Left ventricle myocardium inferior (tissue), 1 donor: Measurements from ENCODE around the gene PRKCQ. TPM values are rescaled to one million over a fixed set of nuclear protein-coding genes. Genes with fewer than 3 reads are reported as not detected.

Experiments
- DNase-seq: peaks from one replicate; pipeline ENCODE4 v3.0.0-alpha.2; 2020
- H3K27ac ChIP-seq: fragments of 200-600 bp; replicated peaks from 2 replicates; pipeline ENCODE4 v1.8.0; 2021
- H3K27me3 ChIP-seq: fragments of 200-600 bp; 2 replicates; pipeline ENCODE4 v1.8.0; 2021; ENCODE audit warnings: low read depth
- H3K36me3 ChIP-seq: fragments of 200-600 bp; 2 replicates; pipeline ENCODE4 v1.8.0; 2021
- H3K4me1 ChIP-seq: fragments of 200-600 bp; 2 replicates; pipeline ENCODE4 v1.8.0; 2021
- H3K4me3 ChIP-seq: fragments of 200-600 bp; 2 replicates; pipeline ENCODE4 v1.8.0; 2021; ENCODE audit warnings: mild to moderate bottlenecking, moderate library complexity
- H3K9me3 ChIP-seq: fragments of 200-600 bp; replicated peaks from 2 replicates; pipeline ENCODE4 v1.8.0; 2021
- intact Hi-C: fragments of 100-400 bp; cut with micrococcal nuclease; formaldehyde crosslinking; loops from one replicate; pipeline ENCODE4 v1.11.0; 2022
- total RNA-seq: library from RNA; stranded (reverse); fragmentation: NEBNext Ultra II Directional; extraction: Animal tissue kit (Norgen Biotek cat#: 25700); gene quantifications from one replicate; pipeline ENCODE4 v1.2.1, GENCODE V29; 2021
- TF ChIP-seq, protein P1 (sequence below): fragments of 200-600 bp; IDR thresholded peaks from 2 replicates; pipeline ENCODE4 v1.8.0; 2021; ENCODE audit warnings: antibody characterized with exemption, mild to moderate bottlenecking, borderline replicate concordance
- donor health status: DM: no; HTN: yes; CAD: no; lungs with severe emphysema.

PRKCQ gene
- total RNA-seq, 1 donor from 2014 or later: 0.16 TPM

DNA sequence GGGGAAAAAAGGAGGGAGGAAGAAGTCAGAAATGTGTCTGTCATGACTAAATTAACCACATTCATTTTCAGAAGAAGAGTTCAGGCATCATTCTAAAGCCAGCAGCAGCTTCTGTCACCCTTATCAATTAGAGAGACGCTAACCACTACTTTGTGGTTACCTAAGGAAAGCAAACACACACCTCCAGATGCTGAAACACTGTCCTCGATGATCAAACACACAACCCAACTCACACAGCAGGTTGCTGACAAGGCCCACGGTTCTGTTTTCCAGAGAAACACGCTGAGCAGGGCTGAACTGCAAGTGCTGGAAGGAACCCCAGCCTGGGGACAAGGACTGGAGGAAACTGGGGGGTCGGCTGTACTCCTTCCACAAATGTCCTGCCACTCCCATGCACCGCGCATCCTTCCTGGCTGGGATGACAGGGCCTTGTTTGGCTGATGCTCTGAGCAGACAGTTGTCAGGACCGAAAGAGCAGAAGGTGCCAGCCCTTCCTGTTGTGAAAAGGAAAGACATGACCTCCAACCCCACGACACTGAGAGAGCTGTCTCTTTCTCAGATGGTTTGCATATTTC is 36.6 kb downstream of the PRKCQ start:
- TF ChIP-seq, protein P1, sequence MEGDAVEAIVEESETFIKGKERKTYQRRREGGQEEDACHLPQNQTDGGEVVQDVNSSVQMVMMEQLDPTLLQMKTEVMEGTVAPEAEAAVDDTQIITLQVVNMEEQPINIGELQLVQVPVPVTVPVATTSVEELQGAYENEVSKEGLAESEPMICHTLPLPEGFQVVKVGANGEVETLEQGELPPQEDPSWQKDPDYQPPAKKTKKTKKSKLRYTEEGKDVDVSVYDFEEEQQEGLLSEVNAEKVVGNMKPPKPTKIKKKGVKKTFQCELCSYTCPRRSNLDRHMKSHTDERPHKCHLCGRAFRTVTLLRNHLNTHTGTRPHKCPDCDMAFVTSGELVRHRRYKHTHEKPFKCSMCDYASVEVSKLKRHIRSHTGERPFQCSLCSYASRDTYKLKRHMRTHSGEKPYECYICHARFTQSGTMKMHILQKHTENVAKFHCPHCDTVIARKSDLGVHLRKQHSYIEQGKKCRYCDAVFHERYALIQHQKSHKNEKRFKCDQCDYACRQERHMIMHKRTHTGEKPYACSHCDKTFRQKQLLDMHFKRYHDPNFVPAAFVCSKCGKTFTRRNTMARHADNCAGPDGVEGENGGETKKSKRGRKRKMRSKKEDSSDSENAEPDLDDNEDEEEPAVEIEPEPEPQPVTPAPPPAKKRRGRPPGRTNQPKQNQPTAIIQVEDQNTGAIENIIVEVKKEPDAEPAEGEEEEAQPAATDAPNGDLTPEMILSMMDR: no peak
- no peaks in the 10 kb centered on the region for H3K36me3 ChIP-seq
- H3K27me3 ChIP-seq: peaks cover 56% of the 10 kb centered on the region
- DNase-seq: no peak
- no peak overlapping the region for H3K4me3 ChIP-seq
- no peaks in the 10 kb centered on the region for H3K9me3 ChIP-seq
- no peak overlapping the region for H3K27ac ChIP-seq
- intact Hi-C loops: no loop called here
- no peaks in the 10 kb centered on the region for H3K4me1 ChIP-seq

GRCh38 chr10:6542999-6543430 is 37.1 kb downstream of the PRKCQ start:
- no peak overlapping the region for H3K27ac ChIP-seq
- H3K36me3 ChIP-seq: no peaks in the 10 kb centered on the region
- no peaks in the 10 kb centered on the region for H3K4me1 ChIP-seq
- intact Hi-C loops: no loop called here
- peaks cover 62% of the 10 kb centered on the region for H3K27me3 ChIP-seq
- TF ChIP-seq, protein P1: no peak
- no peak overlapping the region for H3K4me3 ChIP-seq
- no peak for DNase-seq
- H3K9me3 ChIP-seq: no peaks in the 10 kb centered on the region

DNA sequence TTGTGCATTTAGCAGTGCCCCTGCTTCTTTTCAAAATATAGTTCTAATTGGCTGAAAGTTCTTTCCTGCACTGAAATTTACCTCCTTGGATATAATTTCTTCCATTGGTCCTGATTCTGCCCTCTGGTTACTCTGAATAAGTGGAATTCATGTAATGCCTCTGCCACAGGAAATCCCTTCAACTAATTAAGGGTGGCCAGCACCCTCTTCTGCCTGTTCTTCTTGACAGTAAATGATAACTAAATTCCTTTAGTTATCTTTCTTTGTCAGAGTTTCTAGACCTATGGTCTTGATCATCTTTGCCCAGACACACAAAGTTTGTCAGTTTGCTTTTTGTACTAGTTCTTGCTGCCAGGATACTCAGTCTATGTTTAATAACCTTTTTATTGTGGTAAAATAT is 40.2 kb downstream of the PRKCQ start:
- Histone ChIP-seq H3K4me1 (no peaks in the 10 kb centered on the region), H3K27ac (no peak overlapping the region), H3K4me3 (no peak overlapping the region), H3K36me3 (no peaks in the 10 kb centered on the region), H3K9me3 (no peaks in the 10 kb centered on the region), H3K27me3 (peaks cover 76% of the 10 kb centered on the region)
- TF ChIP-seq, protein P1: no peak
- DNase-seq: no peak
- intact Hi-C loops: no loop called here

GRCh38 chr10:6537770-6538169 is 42.3 kb downstream of the PRKCQ start:
- H3K27ac ChIP-seq: no peak overlapping the region
- intact Hi-C loops: no loop called here
- no peaks in the 10 kb centered on the region for H3K36me3 ChIP-seq
- peak; percentile 43 for DNase-seq
- no peaks in the 10 kb centered on the region for H3K4me1 ChIP-seq
- H3K27me3 ChIP-seq: peaks cover 71% of the 10 kb centered on the region
- no peak overlapping the region for H3K4me3 ChIP-seq
- H3K9me3 ChIP-seq: no peaks in the 10 kb centered on the region
- TF ChIP-seq, protein P1: no peak

DNA sequence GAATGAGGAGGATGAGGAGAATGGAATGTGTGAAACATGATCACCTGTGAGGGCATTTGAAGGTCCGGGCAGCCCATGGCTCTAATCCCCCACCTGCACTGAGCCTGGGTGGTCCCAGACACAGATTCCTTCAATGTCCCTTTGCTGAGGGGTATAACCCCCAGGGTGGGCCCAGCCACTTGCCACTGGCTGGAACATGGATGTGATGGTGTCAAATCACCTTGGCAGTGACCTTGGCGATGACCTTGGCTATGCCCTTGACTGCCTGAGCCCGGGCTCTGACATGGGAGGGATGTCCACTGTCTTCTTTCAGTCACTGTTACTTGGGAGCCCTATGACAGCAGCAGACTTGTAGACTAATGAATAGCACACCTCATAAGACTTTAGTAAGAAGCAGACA is 44.0 kb downstream of the PRKCQ start:
- Histone ChIP-seq H3K9me3 (no peaks in the 10 kb centered on the region), H3K27ac (no peak overlapping the region), H3K4me3 (no peak overlapping the region), H3K4me1 (no peaks in the 10 kb centered on the region), H3K27me3 (peaks cover 64% of the 10 kb centered on the region), H3K36me3 (no peaks in the 10 kb centered on the region)
- DNase-seq: no peak
- TF ChIP-seq, protein P1: no peak
- intact Hi-C loops: no loop called here
